ENCODE measurements around the gene FGD3. TPM values are rescaled to one million over a fixed set of nuclear protein-coding genes. Genes with fewer than 3 reads are reported as not detected.
A peak's percentile ranks its signal among the peaks of the same experiment; 100 is the strongest.
"Not testable (repeated sequence)": the region's sequence is repeated elsewhere in the genome, so short reads cannot be mapped to it uniquely, and the experiment has no call there.

The FGD3 gene
- 84.9 and 89.0 TPM in 2 replicates for total RNA-seq (2021)
- percentile 88 among the genes with signal in this experiment for Bru-seq, nascent RNA
- BruChase-seq, experiment 1, labeled RNA remaining after a 2-hour chase = percentile 84 among the genes with signal in this experiment
- percentile 79 among the genes with signal in this experiment for BruChase-seq, experiment 2, labeled RNA remaining after a 6-hour chase
- long read RNA-seq, transcript FGD3-201 (18 exons, 3,303 nt) = major isoform, 52 of 128 reads
- long read RNA-seq, partial matches to known transcripts = 54 of 128 reads
- long read RNA-seq, other reads (novel, unspliced or antisense) = 21 of 128 reads

GRCh38 chr9:92947268-92948037 is at the start of gene FGD3:
Gene FGD3 (plus strand): TSS chr9:92947523. CDS start chr9:92976257, 28,734 bp downstream.
- H3K9me2 ChIP-seq (ENCODE audit: insufficient read depth) = no peaks in the 10 kb centered on the region
- peaks cover 2% of the 10 kb centered on the region for H3F3A ChIP-seq (ENCODE audit: insufficient read depth, low read depth)
- H3K9me3 ChIP-seq (ENCODE audit: insufficient read depth, low read depth) = no peaks in the 10 kb centered on the region
- H3K27ac ChIP-seq = no peak within 1 kb of the TSS
- H3K4me1 ChIP-seq (replicated peaks; ENCODE audit: insufficient read depth) = peaks cover 15% of the 10 kb centered on the region
- POLR2A ChIA-PET (ENCODE audit: unreplicated experiment) = no interaction called here
- H3K36me3 ChIP-seq (ENCODE audit: low read depth) = no peaks in the 10 kb centered on the region
- TF ChIP-seq EZH2 (IDR thresholded peaks at IDR 0.05; ENCODE audit: low read depth) (no peak), CTCF (conservative IDR thresholded peaks at IDR 0.05) (no peak)
- peak within 1 kb of the TSS; percentile 84 for H2AFZ ChIP-seq
- H3K4me2 ChIP-seq = peak within 1 kb of the TSS; percentile 88
- DNase-seq = peak in 1 of 2 experiments; percentile 60
- BruUV-seq (replicated peaks) = TSS peak; percentile 81
- intact Hi-C loops (cut with micrococcal nuclease; ENCODE audit: unreplicated experiment) = loop anchor here (1.0 kb wide), 1 partner anchor 224 kb away; no protein-coding TSS in a partner anchor
- H4K20me1 ChIP-seq (ENCODE audit: insufficient read depth) = no peaks in the 10 kb centered on the region
- H3K27me3 ChIP-seq (ENCODE audit: insufficient read depth, low read depth) = no peaks in the 10 kb centered on the region
- peak within 1 kb of the TSS; percentile 73 for H3K4me3 ChIP-seq
- CTCF ChIA-PET = interaction anchor here (0.5 to 0.6 kb wide), 2 partner anchors 16 to 285 kb away, joined by 3 read pairs; no protein-coding TSS in a partner anchor
- H3K79me2 ChIP-seq (ENCODE audit: low read depth) = no peaks in the 10 kb centered on the region

- H3K4me3 ChIP-seq; H3K36me3 ChIP-seq (ENCODE audit: low read depth); H3K27me3 ChIP-seq (ENCODE audit: insufficient read depth, low read depth); H3K4me1 ChIP-seq (replicated peaks; ENCODE audit: insufficient read depth); H3K79me2 ChIP-seq (ENCODE audit: low read depth); H2AFZ ChIP-seq; DNase-seq; H3K9me3 ChIP-seq (ENCODE audit: insufficient read depth, low read depth); intact Hi-C loops (cut with micrococcal nuclease; ENCODE audit: unreplicated experiment); H3F3A ChIP-seq (ENCODE audit: insufficient read depth, low read depth); BruUV-seq (replicated peaks); POLR2A ChIA-PET (ENCODE audit: unreplicated experiment); H3K27ac ChIP-seq; H4K20me1 ChIP-seq (ENCODE audit: insufficient read depth); CTCF ChIA-PET; H3K9me2 ChIP-seq (ENCODE audit: insufficient read depth): not testable (repeated sequence)
- H3K4me2 ChIP-seq = peak overlapping the region; percentile 28; the same call in 1 of the 2 replicates
These were observed 42.2 kb upstream of the FGD3 start for GRCh38 chr9:92905137-92905536.

- Histone ChIP-seq H3K36me3 (ENCODE audit: low read depth) (no peaks in the 10 kb centered on the region), H4K20me1 (ENCODE audit: insufficient read depth) (no peaks in the 10 kb centered on the region), H3K9me3 (ENCODE audit: insufficient read depth, low read depth) (no peaks in the 10 kb centered on the region), H3K4me3 (no peak overlapping the region), H3K27ac (no peak overlapping the region), H3K79me2 (ENCODE audit: low read depth) (no peaks in the 10 kb centered on the region), H3K4me1 (replicated peaks; ENCODE audit: insufficient read depth) (no peaks in the 10 kb centered on the region), H2AFZ (no peak overlapping the region), H3K9me2 (ENCODE audit: insufficient read depth) (no peaks in the 10 kb centered on the region), H3F3A (ENCODE audit: insufficient read depth, low read depth) (peaks cover 5% of the 10 kb centered on the region; the same call in 1 of the 2 replicates), H3K4me2 (no peak overlapping the region), H3K27me3 (ENCODE audit: insufficient read depth, low read depth) (no peaks in the 10 kb centered on the region)
- POLR2A ChIA-PET (ENCODE audit: unreplicated experiment) = no interaction called here
- no TSS peak for BruUV-seq (replicated peaks)
- DNase-seq = no peak
- intact Hi-C loops (cut with micrococcal nuclease; ENCODE audit: unreplicated experiment) = no loop called here
- CTCF ChIA-PET = no interaction called here
- TF ChIP-seq EZH2 (IDR thresholded peaks at IDR 0.05; ENCODE audit: low read depth) (no peak), CTCF (conservative IDR thresholded peaks at IDR 0.05) (no peak)
These were observed 35.5 kb upstream of the FGD3 start for GRCh38 chr9:92911511-92912475.
